Sigmoid colon (tissue), 7 donors: Measurements from ENCODE around the gene RPS8. TPM values are rescaled to one million over a fixed set of nuclear protein-coding genes. Genes with fewer than 3 reads are reported as not detected.

Source experiments
- DNase-seq: peaks from one replicate; pipeline ENCODE4 v3.0.0-alpha.2; 2019
- H3K27ac ChIP-seq, 4 donors: fragments of 200-600 bp; sonication (generic); one replicate each; pipeline ENCODE4 v1.5.1; 2016 to 2019; ENCODE audit warnings: mild to moderate bottlenecking in 1 of 4
- H3K27me3 ChIP-seq, 3 donors: fragments of 200-600 bp; sonication (generic); one replicate each; pipeline ENCODE4 v1.5.1; 2019; ENCODE audit warnings: mild to moderate bottlenecking in 1 of 3
- H3K36me3 ChIP-seq, 4 donors: fragments of 200-600 bp; sonication (generic); one replicate each; pipeline ENCODE4 v1.5.1; 2016 to 2019
- H3K4me1 ChIP-seq, 4 donors: fragments of 200-600 bp; sonication (generic); one replicate each; pipeline ENCODE4 v1.5.1; 2017 to 2019
- H3K4me3 ChIP-seq, 4 donors: fragments of 200-600 bp; sonication (generic); one replicate each; pipeline ENCODE4 v1.5.1; 2017 to 2019; ENCODE audit warnings: mild to moderate bottlenecking in 2 of 4, moderate library complexity in 1 of 4
- H3K9me3 ChIP-seq, 4 donors: fragments of 200-600 bp in 3 of 4; sonication (generic) in 3 of 4; one replicate each; pipeline versions ENCODE4 v1.5.1 to v1.6.1; 2013 to 2019
- CTCF ChIP-seq, 4 experiments: fragments of 450-650 bp in 3 of 4; fragments of 200-600 bp in 1 of 4; IDR thresholded peaks; one replicate each; pipeline ENCODE4 v1.5.1; 2016 to 2019; ENCODE audit warnings: antibody characterized with exemption in 4 of 4, mild to moderate bottlenecking in 3 of 4, moderate library complexity in 2 of 4
- EP300 ChIP-seq, 4 donors: sonication (generic); formaldehyde crosslinking; IDR thresholded peaks; one replicate each; pipeline ENCODE4 v1.6.1; 2017; ENCODE audit warnings: antibody characterized with exemption in 4 of 4
- POLR2A ChIP-seq, 2 donors: fragments of 450-650 bp; IDR thresholded peaks; one replicate each; pipeline ENCODE4 v1.6.1; 2016; ENCODE audit warnings: antibody characterized with exemption in 2 of 2, mild to moderate bottlenecking in 2 of 2, moderate library complexity in 2 of 2
- POLR2AphosphoS5 ChIP-seq, 4 donors: sonication (generic); formaldehyde crosslinking; IDR thresholded peaks; one replicate each; pipeline ENCODE4 v1.6.1; 2017; ENCODE audit warnings: antibody characterized with exemption in 4 of 4
- WGBS, 2 donors: extraction: QIAGEN DNeasy Blood & Tissue Kit; methylation state at CpG; one replicate each; pipeline ENCODE4 v1.1.7; 2013; 5-methylcytosine and 5-hydroxymethylcytosine counted together
- intact Hi-C: fragments of 100-400 bp; cut with DNase I; formaldehyde crosslinking; loops from one replicate; pipeline ENCODE4 v1.15.1; 2023
- polyA plus RNA-seq, 3 donors: library from polyadenylated mRNA; stranded (reverse); fragments of 200-250 nt; gene quantifications; one replicate each; pipeline ENCODE4 v1.2.3, GENCODE V29; 2013
- total RNA-seq, 4 donors: library from RNA; depleted of rRNA; stranded (reverse); fragments of >200 nt; gene quantifications; one replicate each; pipeline ENCODE4 v1.1.0, GENCODE V29; 2016
- donor health status: healthy with polysubstance abuse.
- donor health status: Bipolar disorder and iron deficiency.
- donor health status: healthy.

Gene RPS8
- total and polyA plus RNA-seq, 7 donors = 1,996 to 3,717 (median 2,845) TPM

GRCh38 chr1:44775930-44776729 is 790 bp downstream of the RPS8 start:
- 1 to 5% methylated on average over 36 of the region's 36 CpGs for WGBS, 2 donors
- no peak for DNase-seq
- intact Hi-C loops = loop anchor here (2.0 kb wide), 1 partner anchor 35 kb away; no protein-coding TSS in a partner anchor

GRCh38 chr1:44776730-44777068 is 1.4 kb downstream of the RPS8 start:
- Histone ChIP-seq H3K36me3 (peaks cover 7 to 55% (median 21%) of the 10 kb centered on the region in 4 donors), H3K4me1 (peaks cover 0 to 37% (median 26%) of the 10 kb centered on the region in 4 donors), H3K27ac (peak overlapping the region; percentile 98 to 99 (median 98)), H3K27me3 (no peaks in the 10 kb centered on the region), H3K4me3 (peak overlapping the region; percentile 74 to 91 (median 81)), H3K9me3 (no peaks in the 10 kb centered on the region)
- intact Hi-C loops = no loop called here
- DNase-seq = no peak
- WGBS, 2 donors = 13 to 37% methylated on average over 12 of the region's 12 CpGs
- no peak for TF ChIP-seq POLR2AphosphoS5 (IDR thresholded peaks at IDR 0.05)
- no peak for TF ChIP-seq EP300 (IDR thresholded peaks at IDR 0.05)
- TF ChIP-seq CTCF (IDR thresholded peaks at IDR 0.05) = no peak
- TF ChIP-seq POLR2A (IDR thresholded peaks at IDR 0.05) = no peak

More at GRCh38 chr1:44775930-44776729, 790 bp downstream of the RPS8 start:
- TF ChIP-seq EP300 (IDR thresholded peaks at IDR 0.05) (no peak), POLR2A (IDR thresholded peaks at IDR 0.05) (no peak), CTCF (IDR thresholded peaks at IDR 0.05) (no peak)
- no peaks in the 10 kb centered on the region for H3K27me3 ChIP-seq
- H3K27ac ChIP-seq = peak overlapping the region; percentile 98 to 99 (median 98)
- peaks cover 0 to 37% (median 26%) of the 10 kb centered on the region in 4 donors for H3K4me1 ChIP-seq
- peaks cover 7 to 49% (median 21%) of the 10 kb centered on the region in 4 donors for H3K36me3 ChIP-seq
- H3K9me3 ChIP-seq = no peaks in the 10 kb centered on the region
- H3K4me3 ChIP-seq = peak overlapping the region; percentile 74 to 91 (median 81)

GRCh38 chr1:44777547-44777946 is 2.2 kb downstream of the RPS8 start:
- WGBS, 2 donors = 64 to 80% methylated on average over 14 of the region's 14 CpGs
- no peaks in the 10 kb centered on the region for H3K27me3 ChIP-seq
- intact Hi-C loops = no loop called here
- peak overlapping the region in 1 of 4 donors; percentile 98 for H3K27ac ChIP-seq
- no peak overlapping the region for H3K4me3 ChIP-seq
- no peak for TF ChIP-seq POLR2AphosphoS5 (IDR thresholded peaks at IDR 0.05)
- no peak for TF ChIP-seq POLR2A (IDR thresholded peaks at IDR 0.05)
- no peak for TF ChIP-seq CTCF (IDR thresholded peaks at IDR 0.05)
- H3K9me3 ChIP-seq = no peaks in the 10 kb centered on the region
- no peak for DNase-seq
- peaks cover 0 to 37% (median 26%) of the 10 kb centered on the region in 4 donors for H3K4me1 ChIP-seq
- H3K36me3 ChIP-seq = peaks cover 7 to 58% (median 21%) of the 10 kb centered on the region in 4 donors

GRCh38 chr1:44777969-44778635 is 2.8 kb downstream of the RPS8 start:
- DNase-seq = no peak
- 72 to 78% methylated on average over 13 of the region's 13 CpGs for WGBS, 2 donors
- Histone ChIP-seq H3K27me3 (no peaks in the 10 kb centered on the region), H3K4me1 (peaks cover 0 to 37% (median 26%) of the 10 kb centered on the region in 4 donors), H3K4me3 (no peak overlapping the region), H3K9me3 (no peaks in the 10 kb centered on the region), H3K27ac (no peak overlapping the region), H3K36me3 (peaks cover 7 to 58% (median 21%) of the 10 kb centered on the region in 4 donors)
- TF ChIP-seq EP300 (IDR thresholded peaks at IDR 0.05) = no peak
- intact Hi-C loops = no loop called here
